Caco-2 (cell line): ENCODE results near the gene FAM131A. TPM values are rescaled to one million over a fixed set of nuclear protein-coding genes. Genes with fewer than 3 reads are reported as not detected.

Source experiments
- BruUV-seq: library from RNA; stranded (reverse); fragments of 400-500 nt; replicated peaks from 2 replicates; lab custom pipeline; 2021; lab: Mats Ljungman, UMichigan
- CTCF ChIA-PET: fragments of 300-600 bp; sonication (Branson Sonifier 250); formaldehyde crosslinking; loops from one replicate; lab custom pipeline; 2022; ENCODE audit warnings: antibody characterized with exemption; lab: Charles Lee
- POLR2A ChIA-PET: fragments of 300-600 bp; sonication (Branson Sonifier 250); formaldehyde crosslinking; loops from one replicate; lab custom pipeline; 2022; ENCODE audit warnings: antibody characterized with exemption; lab: Charles Lee
- DNase-seq, 2 experiments: peaks; one replicate each; pipeline versions ENCODE4 v3.0.0 to v3.0.0-alpha.2; 2020 to 2022
- H3K27me3 ChIP-seq: replicated peaks from 2 replicates; pipeline ENCODE4 v1.6.0; 2011; ENCODE audit warnings: low read length; ENCODE audit not compliant: control insufficient read depth, insufficient read depth
- H3K36me3 ChIP-seq: 2 replicates; pipeline ENCODE4 v1.5.1; 2011; ENCODE audit warnings: low read length; ENCODE audit not compliant: control insufficient read depth, insufficient read depth
- H3K4me1 ChIP-seq: fragments of 250-450 bp; sonication (Bioruptor Pico); 2 replicates; pipeline ENCODE4 v1.5.1; 2020; ENCODE audit warnings: mild to moderate bottlenecking
- H3K4me3 ChIP-seq: 2 replicates; pipeline ENCODE4 v1.5.1; 2011; ENCODE audit warnings: low read depth, mild to moderate bottlenecking, control low read depth, low read length
- H3K9me3 ChIP-seq: fragments of 250-450 bp; sonication (Bioruptor Pico); 2 replicates; pipeline ENCODE4 v1.5.1; 2020; ENCODE audit warnings: mild to moderate bottlenecking, moderate library complexity
- H3K27ac Mint-ChIP-seq: one replicate; pipeline ENCODE4 v1.8.0; 2022; ENCODE audit warnings: mixed read lengths; ENCODE audit not compliant: unreplicated experiment
- H3K27me3 Mint-ChIP-seq: one replicate; pipeline ENCODE4 v1.8.0; 2022; ENCODE audit warnings: mixed read lengths; ENCODE audit not compliant: insufficient read depth, unreplicated experiment
- H3K36me3 Mint-ChIP-seq: one replicate; pipeline ENCODE4 v1.8.0; 2022; ENCODE audit warnings: mild to moderate bottlenecking, mixed read lengths; ENCODE audit not compliant: insufficient read depth, unreplicated experiment
- H3K4me1 Mint-ChIP-seq: one replicate; pipeline ENCODE4 v1.8.0; 2022; ENCODE audit warnings: low read depth, mixed read lengths; ENCODE audit not compliant: unreplicated experiment
- H3K4me3 Mint-ChIP-seq: one replicate; pipeline ENCODE4 v1.8.0; 2022; ENCODE audit warnings: mild to moderate bottlenecking, moderate library complexity, mixed read lengths; ENCODE audit not compliant: unreplicated experiment
- H3K9me3 Mint-ChIP-seq: one replicate; pipeline ENCODE4 v1.8.0; 2022; ENCODE audit warnings: mixed read lengths; ENCODE audit not compliant: unreplicated experiment
- CTCF ChIP-seq, 2 experiments: fragments of 200-600 bp in 1 of 2; IDR thresholded peaks; 1 replicate in 1 of 2; 2 replicates in 1 of 2; pipeline versions ENCODE4 v1.5.1 to v1.8.0; 2011 to 2022; ENCODE audit warnings: antibody characterized with exemption in 1 of 2, control low read depth in 1 of 2, inconsistent platforms in 1 of 2, low read depth in 1 of 2, low read length in 1 of 2, mild to moderate bottlenecking in 1 of 2, moderate library complexity in 1 of 2; ENCODE audit not compliant: insufficient read depth in 1 of 2, severe bottlenecking in 1 of 2, unreplicated experiment in 1 of 2
- intact Hi-C: fragments of 100-400 bp; cut with micrococcal nuclease; formaldehyde crosslinking; loops from one replicate; pipeline ENCODE4 v1.10.0; 2022; ENCODE audit not compliant: unreplicated experiment
- total RNA-seq: library from RNA; stranded (reverse); gene quantifications from 2 replicates; pipeline ENCODE4 v1.2.3, GENCODE V29; 2022

FAM131A gene
- total RNA-seq, 1 experiment from 2014 or later = 6.1 TPM

GRCh38 chr3:184315871-184316661 is 21.3 kb upstream of the FAM131A start:
- ChIA-PET POLR2A (no interaction called here), CTCF (interaction anchor here (0.6 kb wide), 1 partner anchor 227 kb away, joined by 4 read pairs; no protein-coding TSS in a partner anchor)
- Mint-ChIP-seq H3K27ac (peak overlapping the region; percentile 67), H3K36me3 (peaks cover 55% of the 10 kb centered on the region), H3K27me3 (no peaks in the 10 kb centered on the region), H3K9me3 (no peaks in the 10 kb centered on the region), H3K4me1 (peaks cover 9% of the 10 kb centered on the region), H3K4me3 (peak overlapping the region; percentile 85)
- Histone ChIP-seq H3K4me3 (peak overlapping the region; percentile 89), H3K36me3 (peaks cover 1% of the 10 kb centered on the region), H3K27me3 (no peaks in the 10 kb centered on the region), H3K9me3 (no peaks in the 10 kb centered on the region), H3K4me1 (peaks cover 11% of the 10 kb centered on the region)
- no peak for TF ChIP-seq CTCF (IDR thresholded peaks at IDR 0.05; ENCODE audit: insufficient read depth in 1 of 2, low read depth in 1 of 2, low read length in 1 of 2, severe bottlenecking in 1 of 2, unreplicated experiment in 1 of 2)
- no peak for DNase-seq
- intact Hi-C loops = no loop called here
- no TSS peak for BruUV-seq

- DNase-seq = no peak
- intact Hi-C loops = no loop called here
- peaks cover 4% of the 10 kb centered on the region for H3K36me3 ChIP-seq
- H3K27me3 Mint-ChIP-seq = no peaks in the 10 kb centered on the region
- no peaks in the 10 kb centered on the region for H3K27me3 ChIP-seq
- H3K4me1 ChIP-seq = peaks cover 11% of the 10 kb centered on the region
- TSS peak; percentile 23 for BruUV-seq
- no peak for TF ChIP-seq CTCF (IDR thresholded peaks at IDR 0.05; ENCODE audit: insufficient read depth in 1 of 2, low read depth in 1 of 2, low read length in 1 of 2, severe bottlenecking in 1 of 2, unreplicated experiment in 1 of 2)
- H3K9me3 Mint-ChIP-seq = no peaks in the 10 kb centered on the region
- peaks cover 62% of the 10 kb centered on the region for H3K36me3 Mint-ChIP-seq
- POLR2A ChIA-PET = no interaction called here
- CTCF ChIA-PET = no interaction called here
- H3K4me3 ChIP-seq = no peak overlapping the region
- H3K9me3 ChIP-seq = no peaks in the 10 kb centered on the region
- H3K4me3 Mint-ChIP-seq = peak overlapping the region; percentile 85
- H3K27ac Mint-ChIP-seq = peak overlapping the region; percentile 61
- H3K4me1 Mint-ChIP-seq = peaks cover 9% of the 10 kb centered on the region
Measured at GRCh38 chr3:184316792-184317191, 20.6 kb upstream of the FAM131A start.

- H3K4me1 Mint-ChIP-seq = peaks cover 9% of the 10 kb centered on the region
- CTCF ChIA-PET = no interaction called here
- H3K4me3 Mint-ChIP-seq = no peak overlapping the region
- H3K4me1 ChIP-seq = peaks cover 11% of the 10 kb centered on the region
- peaks cover 66% of the 10 kb centered on the region for H3K36me3 Mint-ChIP-seq
- BruUV-seq = no TSS peak
- no peak overlapping the region for H3K27ac Mint-ChIP-seq
- H3K4me3 ChIP-seq = no peak overlapping the region
- no peaks in the 10 kb centered on the region for H3K9me3 Mint-ChIP-seq
- no peak for DNase-seq
- TF ChIP-seq CTCF (IDR thresholded peaks at IDR 0.05; ENCODE audit: insufficient read depth in 1 of 2, low read depth in 1 of 2, low read length in 1 of 2, severe bottlenecking in 1 of 2, unreplicated experiment in 1 of 2) = no peak
- H3K27me3 Mint-ChIP-seq = no peaks in the 10 kb centered on the region
- H3K9me3 ChIP-seq = no peaks in the 10 kb centered on the region
- intact Hi-C loops = no loop called here
- POLR2A ChIA-PET = no interaction called here
- H3K36me3 ChIP-seq = peaks cover 6% of the 10 kb centered on the region
- H3K27me3 ChIP-seq = no peaks in the 10 kb centered on the region
Measured at GRCh38 chr3:184317201-184317600, 20.2 kb upstream of the FAM131A start.
